ENCODE measurements around the gene BRD1. TPM values are rescaled to one million over a fixed set of nuclear protein-coding genes. Genes with fewer than 3 reads are reported as not detected.
A peak's percentile ranks its signal among the peaks of the same experiment; 100 is the strongest.

The BRD1 gene
- total and polyA plus RNA-seq, 9 of the 15 experiments (the other 6 are each of a cell fraction or from before 2014, with no cell fraction given), result 0.42 to 17.6 (median 5.5) TPM

GRCh38 chr22:49807780-49808708 is 19.6 kb downstream of the BRD1 start (continued):
- no peak for TF ChIP-seq ZNF717 (CRISPR knock-in tag; IDR thresholded peaks at IDR 0.05)
- 0 out of 2 replicates have a peak, but pooled peaks have one; percentile 17 for TF ChIP-seq RAD51 (IDR thresholded peaks at IDR 0.05; ENCODE audit: borderline replicate concordance, low read depth)
- TF ChIP-seq ZNF511 (CRISPR knock-in tag; IDR thresholded peaks at IDR 0.05), result no peak
- no peak for TF ChIP-seq SETDB1 (IDR thresholded peaks at IDR 0.05; ENCODE audit: low read length)
- no peak for TF ChIP-seq THAP7 (CRISPR knock-in tag; IDR thresholded peaks at IDR 0.05)
- TF ChIP-seq RBM15 (IDR thresholded peaks at IDR 0.05; ENCODE audit: insufficient read depth, low read length), result no peak
- no peak for TF ChIP-seq SAP30 (IDR thresholded peaks at IDR 0.05; ENCODE audit: borderline replicate concordance, insufficient read depth, low read depth, low read length, poor library complexity, severe bottlenecking)
- TF ChIP-seq GATAD2A (IDR thresholded peaks at IDR 0.05), result no peak
- no peak for TF ChIP-seq POLR3A (IDR thresholded peaks at IDR 0.05; ENCODE audit: borderline replicate concordance, extremely low read depth, insufficient read depth, insufficient read length)
- TF ChIP-seq ZNF311 (CRISPR knock-in tag; IDR thresholded peaks at IDR 0.05), result no peak
- no peak for TF ChIP-seq FUS (optimal IDR thresholded peaks at IDR 0.05; ENCODE audit: low read depth, low read length)
- TF ChIP-seq ZNF707 (CRISPR knock-in tag; conservative IDR thresholded peaks at IDR 0.05), result no peak
- no peak for TF ChIP-seq ZNF407 (IDR thresholded peaks at IDR 0.05; ENCODE audit: low read depth)
- peak; percentile 76 for TF ChIP-seq ASH1L (IDR thresholded peaks at IDR 0.05; ENCODE audit: borderline replicate concordance, low read depth, partially characterized antibody)
- peak; percentile 74 for TF ChIP-seq EP300 (IDR thresholded peaks at IDR 0.05; ENCODE audit: low read length)
- TF ChIP-seq MCM7 (IDR thresholded peaks at IDR 0.05), result no peak
- TF ChIP-seq MTF1 (CRISPR knock-in tag; IDR thresholded peaks at IDR 0.05; ENCODE audit: borderline replicate concordance), result no peak
- TF ChIP-seq MCM5 (IDR thresholded peaks at IDR 0.05; ENCODE audit: low read depth), result no peak
- no peak for TF ChIP-seq BRD4 (IDR thresholded peaks at IDR 0.05)
- TF ChIP-seq SIRT6 (IDR thresholded peaks at IDR 0.05; ENCODE audit: low read depth, low read length), result no peak

Measured in K562 (cell line).